Fibroblast of lung (primary cell): Measurements from ENCODE around the gene IGFLR1.

ENCODE experiments used
- CTCF ChIP-seq, 2 donors: IDR thresholded peaks in 1 of 2; conservative IDR thresholded peaks in 1 of 2; 1 replicate in 1 of 2; 2 replicates in 1 of 2; pipeline ENCODE4 v1.5.1; 2011 to 2012; ENCODE audit warnings: low read length in 2 of 2, control low read depth in 1 of 2, inconsistent platforms in 1 of 2, low read depth in 1 of 2, mild to moderate bottlenecking in 1 of 2
- EZH2 ChIP-seq: IDR thresholded peaks from 2 replicates; pipeline ENCODE4 v1.5.1; 2012; ENCODE audit warnings: low read length, control low read depth, mild to moderate bottlenecking; ENCODE audit errors: missing control alignments

- TF ChIP-seq CTCF (conservative IDR thresholded peaks at IDR 0.05 in 1 of 2, IDR thresholded peaks at IDR 0.05 in 1 of 2; ENCODE audit: low read depth in 1 of 2, low read length in 2 of 2) (no peak), EZH2 (no peak)
Observed at GRCh38 chr19:35746087-35746462, 3.8 kb upstream of the IGFLR1 start.
